Activated CD8-positive, alpha-beta memory T cell treated with anti-CD3 and anti-CD28 coated beads, Interleukin-2, amount 10 ng/mL, durations not matched to agents 7 days and 5 days (primary cell): Measurements from ENCODE around the gene MBNL2. TPM values are rescaled to one million over a fixed set of nuclear protein-coding genes. Genes with fewer than 3 reads are reported as not detected.

Experiments
- ATAC-seq: fragments of 150-1000 bp; cut with Tn5 transposase; one replicate; pipeline ENCODE4 v1.10.0; 2021; ENCODE audit warnings: moderate library complexity
- CTCF ChIA-PET: fragments of 350-600 bp; sonication (Branson Sonifier 250); formaldehyde crosslinking; loops from one replicate; lab custom pipeline; 2021; ENCODE audit warnings: antibody characterized with exemption; lab: Charles Lee
- DNase-seq: peaks from one replicate; pipeline ENCODE4 v3.0.0-alpha.2; 2020
- H3K27ac Mint-ChIP-seq: one replicate; pipeline ENCODE4 v1.8.0; 2021; ENCODE audit warnings: mild to moderate bottlenecking, mixed read lengths
- H3K27me3 Mint-ChIP-seq: one replicate; pipeline ENCODE4 v1.8.0; 2021; ENCODE audit warnings: mixed read lengths
- H3K36me3 Mint-ChIP-seq: one replicate; pipeline ENCODE4 v1.8.0; 2021; ENCODE audit warnings: mild to moderate bottlenecking, mixed read lengths
- H3K4me1 Mint-ChIP-seq: one replicate; pipeline ENCODE4 v1.8.0; 2021; ENCODE audit warnings: mixed read lengths
- H3K4me3 Mint-ChIP-seq: one replicate; pipeline ENCODE4 v1.8.0; 2021; ENCODE audit warnings: mild to moderate bottlenecking, moderate library complexity, mixed read lengths
- H3K9me3 Mint-ChIP-seq: one replicate; pipeline ENCODE4 v1.8.0; 2022; ENCODE audit warnings: low read depth, mixed read lengths
- total RNA-seq, 2 experiments: library from RNA; stranded (reverse); gene quantifications; one replicate each; pipeline ENCODE4 v1.2.3, GENCODE V29; 2021

MBNL2 gene
- total RNA-seq, 2 experiments from 2014 or later: 9.7 to 13.4 TPM

DNA sequence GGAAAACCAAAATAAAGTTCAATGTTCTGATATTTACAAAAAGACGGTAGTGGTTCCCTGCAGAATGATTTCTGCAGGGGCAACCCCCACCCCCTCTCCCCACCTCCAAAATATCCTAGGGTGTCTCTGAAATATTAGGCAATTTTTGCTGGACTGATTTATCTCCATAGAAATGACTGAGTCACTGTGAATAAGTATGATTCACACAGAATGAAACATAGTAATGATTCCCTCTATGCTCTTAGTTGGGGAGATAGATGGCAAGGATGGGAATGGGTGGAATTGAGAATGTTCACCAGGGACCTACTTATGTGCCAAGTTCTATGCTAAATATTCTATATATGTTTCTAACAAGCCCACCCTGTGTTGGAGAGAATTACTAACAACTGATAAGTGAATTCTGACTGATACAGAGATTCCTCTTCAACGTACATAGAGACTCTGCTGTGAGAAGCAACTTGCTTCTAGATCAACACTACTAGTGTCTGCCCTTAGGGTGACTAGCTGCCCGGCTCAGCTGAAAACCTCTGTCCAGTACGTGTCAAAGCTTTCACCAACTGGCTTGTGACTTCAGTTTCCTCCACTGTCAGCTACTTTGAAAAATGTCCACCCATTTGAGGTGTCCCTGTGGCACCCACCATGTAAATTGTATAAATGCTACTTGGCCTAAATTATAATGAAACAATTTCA is 173.5 kb downstream of the MBNL2 start:
- Mint-ChIP-seq H3K27ac (no peak overlapping the region), H3K36me3 (no peaks in the 10 kb centered on the region), H3K27me3 (no peaks in the 10 kb centered on the region), H3K4me3 (no peak overlapping the region), H3K9me3 (no peaks in the 10 kb centered on the region), H3K4me1 (no peaks in the 10 kb centered on the region)
- ATAC-seq (no peak), DNase-seq (no peak)
- CTCF ChIA-PET: no interaction called here

DNA sequence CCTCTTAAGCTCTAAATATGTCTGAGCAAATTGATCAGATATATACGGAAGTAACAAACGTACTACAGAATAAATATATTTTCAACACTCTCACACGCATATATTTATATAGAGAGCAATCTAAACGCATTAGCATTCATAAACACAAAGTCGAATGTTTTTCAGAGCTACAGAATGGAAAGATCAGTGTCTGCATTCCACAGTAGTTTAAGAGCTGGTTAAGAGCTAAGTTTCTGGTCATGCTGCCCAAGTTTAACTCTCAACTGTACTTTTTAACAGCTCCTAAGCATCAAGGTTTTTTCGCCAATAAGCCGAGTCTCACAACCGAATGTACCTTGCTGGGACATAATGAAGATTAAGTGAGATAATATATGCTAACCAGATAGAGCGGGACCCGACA is 175.1 kb downstream of the MBNL2 start:
- ATAC-seq (no peak), DNase-seq (no peak)
- Mint-ChIP-seq H3K27me3 (peaks cover 2% of the 10 kb centered on the region), H3K4me1 (no peaks in the 10 kb centered on the region), H3K4me3 (no peak overlapping the region), H3K9me3 (no peaks in the 10 kb centered on the region), H3K27ac (no peak overlapping the region), H3K36me3 (peaks cover 1% of the 10 kb centered on the region)
- CTCF ChIA-PET: interaction anchor here (1.6 kb wide), 1 partner anchor 38 kb away, joined by 4 read pairs; no protein-coding TSS in a partner anchor

DNA sequence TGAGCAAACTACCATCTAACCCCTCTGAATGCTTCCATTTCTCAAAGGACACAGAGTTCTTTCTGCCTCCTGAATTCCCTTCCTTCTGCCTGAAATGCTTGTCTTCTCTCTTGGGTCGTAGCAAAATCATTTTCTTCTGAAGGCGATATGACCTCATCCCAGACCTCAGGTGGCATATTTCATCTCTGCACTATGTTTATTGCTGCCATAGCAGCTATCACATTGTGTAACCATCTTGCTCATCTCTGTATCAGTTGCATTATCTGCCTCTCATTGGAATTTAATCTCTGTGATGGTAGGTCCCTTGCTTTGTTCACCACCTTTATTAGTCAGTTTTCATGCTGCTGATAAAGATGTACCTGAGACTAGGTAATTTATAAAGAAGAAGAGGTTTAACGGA is 179.3 kb downstream of the MBNL2 start:
- H3K27ac Mint-ChIP-seq: no peak overlapping the region
- no peak overlapping the region for H3K4me3 Mint-ChIP-seq
- H3K4me1 Mint-ChIP-seq: no peaks in the 10 kb centered on the region
- H3K27me3 Mint-ChIP-seq: peaks cover 22% of the 10 kb centered on the region
- CTCF ChIA-PET: no interaction called here
- DNase-seq (no peak), ATAC-seq (no peak)
- H3K9me3 Mint-ChIP-seq: no peaks in the 10 kb centered on the region
- peaks cover 3% of the 10 kb centered on the region for H3K36me3 Mint-ChIP-seq

DNA sequence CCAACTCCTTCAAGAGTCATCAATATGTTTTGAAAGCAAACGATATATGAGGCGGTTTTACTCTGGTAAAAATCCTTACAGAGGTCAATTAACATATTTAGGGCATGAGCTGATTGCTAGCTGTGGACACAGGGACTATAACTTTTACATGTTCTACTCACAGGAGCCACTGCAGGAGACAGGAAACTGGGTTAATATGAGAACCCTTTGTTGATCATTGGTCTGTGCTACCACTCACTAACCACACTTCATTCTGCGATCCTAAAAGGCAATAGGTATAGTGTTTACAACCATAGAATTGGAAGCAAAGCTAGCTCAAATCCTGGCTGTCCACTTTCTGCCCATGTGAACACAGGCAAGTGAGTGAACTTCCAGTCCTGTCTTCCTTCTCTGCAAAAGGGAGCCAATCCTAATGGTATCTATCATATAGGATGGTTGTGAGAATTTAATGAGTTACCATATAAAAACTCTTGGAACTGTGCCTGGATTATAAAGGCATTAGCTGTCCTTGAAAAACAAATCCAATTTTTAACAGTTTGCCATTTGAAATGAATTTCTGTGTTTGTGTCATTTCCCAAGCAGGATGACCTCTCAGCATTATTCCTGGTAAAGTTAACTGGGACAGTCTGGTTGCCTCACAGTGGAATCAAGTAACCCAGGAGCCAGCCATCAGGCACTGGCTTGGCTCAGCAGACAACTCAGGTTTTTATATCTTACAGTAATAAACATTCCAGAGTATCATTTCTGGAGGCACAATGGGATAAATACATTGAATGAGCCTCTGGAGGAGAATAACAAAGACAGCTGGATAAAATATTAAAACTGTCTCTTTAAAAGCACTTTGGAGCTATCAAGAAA is 182.0 kb downstream of the MBNL2 start:
- peaks cover 34% of the 10 kb centered on the region for H3K27me3 Mint-ChIP-seq
- H3K27ac Mint-ChIP-seq: no peak overlapping the region
- no peak for DNase-seq
- ATAC-seq: no peak
- no peaks in the 10 kb centered on the region for H3K4me1 Mint-ChIP-seq
- H3K4me3 Mint-ChIP-seq: no peak overlapping the region
- peaks cover 3% of the 10 kb centered on the region for H3K36me3 Mint-ChIP-seq
- H3K9me3 Mint-ChIP-seq: no peaks in the 10 kb centered on the region
- CTCF ChIA-PET: interaction anchor here (1.4 kb wide), 1 partner anchor 294 kb away, joined by 3 read pairs; no protein-coding TSS in a partner anchor

DNA sequence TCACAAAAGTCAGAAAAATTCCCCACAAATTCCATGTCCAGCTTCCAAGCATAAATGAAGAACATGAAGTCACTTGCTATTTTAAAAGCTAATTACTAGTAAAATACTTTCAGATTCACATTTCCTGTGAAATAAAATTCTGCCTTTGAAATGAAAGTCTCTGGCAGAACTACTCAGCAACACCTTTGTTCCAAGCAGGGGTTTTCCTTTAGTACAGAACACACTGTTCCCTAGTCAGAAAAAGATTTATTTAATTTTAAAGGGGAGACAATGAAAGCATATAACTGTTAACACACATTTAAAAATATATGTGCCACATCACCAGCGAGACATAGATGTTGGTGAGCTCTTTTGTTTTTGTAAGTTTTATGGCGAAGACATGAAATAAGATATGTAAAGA is 185.4 kb downstream of the MBNL2 start:
- Mint-ChIP-seq H3K4me3 (no peak overlapping the region), H3K27me3 (peaks cover 29% of the 10 kb centered on the region), H3K36me3 (no peaks in the 10 kb centered on the region), H3K27ac (no peak overlapping the region), H3K9me3 (no peaks in the 10 kb centered on the region), H3K4me1 (no peaks in the 10 kb centered on the region)
- ATAC-seq: no peak
- CTCF ChIA-PET: no interaction called here
- DNase-seq: no peak

DNA sequence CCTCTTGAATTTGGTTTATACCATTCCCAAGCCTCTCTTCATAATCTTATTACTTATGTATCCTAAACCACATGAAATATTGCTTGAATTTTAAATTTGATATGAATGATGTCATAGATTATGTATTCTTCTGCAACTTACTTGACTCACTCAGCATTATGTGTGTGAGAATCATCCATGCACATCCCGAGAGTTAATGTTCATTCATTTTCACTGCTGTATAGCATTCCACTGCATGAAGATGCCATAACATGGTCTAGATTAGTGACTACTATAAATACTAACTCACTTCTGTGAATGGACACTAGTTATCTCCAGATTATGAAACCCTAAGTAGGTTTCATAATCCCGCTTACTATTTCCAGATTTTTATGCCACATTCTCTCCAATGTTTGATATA is 186.8 kb downstream of the MBNL2 start:
- Mint-ChIP-seq H3K4me1 (no peaks in the 10 kb centered on the region), H3K9me3 (no peaks in the 10 kb centered on the region), H3K27ac (no peak overlapping the region), H3K27me3 (peaks cover 21% of the 10 kb centered on the region), H3K36me3 (no peaks in the 10 kb centered on the region), H3K4me3 (no peak overlapping the region)
- CTCF ChIA-PET: no interaction called here
- no peak for ATAC-seq
- DNase-seq: no peak

DNA sequence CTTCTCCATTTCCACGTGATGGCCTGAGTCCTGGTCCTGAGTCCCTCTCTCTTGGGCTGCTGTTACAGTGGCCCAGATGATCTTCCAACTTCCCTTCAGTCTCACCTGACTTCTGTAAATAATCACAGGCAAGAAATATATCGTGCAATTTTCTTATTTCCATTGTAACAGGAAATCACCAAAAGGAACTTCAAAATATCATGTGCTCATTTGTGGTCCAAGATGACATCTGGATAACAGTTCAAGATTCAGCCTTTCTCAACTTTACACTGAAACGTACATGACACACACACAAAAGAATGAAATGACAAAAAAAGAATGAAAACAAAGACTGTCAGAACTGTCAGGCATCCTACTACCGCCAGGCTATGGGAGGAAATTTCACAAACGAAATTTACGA is 189.9 kb downstream of the MBNL2 start:
- ATAC-seq (no peak), DNase-seq (no peak)
- Mint-ChIP-seq H3K9me3 (no peaks in the 10 kb centered on the region), H3K27me3 (peaks cover 15% of the 10 kb centered on the region), H3K4me3 (no peak overlapping the region), H3K36me3 (no peaks in the 10 kb centered on the region), H3K27ac (no peak overlapping the region), H3K4me1 (no peaks in the 10 kb centered on the region)
- CTCF ChIA-PET: interaction anchor here (0.6 kb wide), 1 partner anchor 76 kb away, joined by 3 read pairs; no protein-coding TSS in a partner anchor

DNA sequence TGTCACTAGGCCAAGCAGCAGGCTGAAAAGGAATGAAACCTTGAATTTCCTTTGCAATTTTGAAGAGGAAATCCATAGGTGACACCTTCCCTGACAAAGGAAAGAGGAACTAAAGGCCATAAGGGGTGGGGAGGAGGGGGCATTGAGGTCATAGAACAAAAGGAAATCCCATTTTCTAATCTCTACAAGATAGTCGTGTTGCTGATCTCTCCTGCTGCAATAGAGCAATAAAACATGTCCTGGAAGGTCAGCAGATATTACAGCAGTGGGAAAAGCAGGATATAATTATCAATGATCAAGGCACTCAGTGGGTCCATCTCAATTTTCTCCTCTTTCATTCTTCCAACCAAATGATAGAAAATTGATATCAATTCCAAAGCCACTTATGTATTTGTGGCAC is 191.6 kb downstream of the MBNL2 start:
- ATAC-seq: no peak
- no peak for DNase-seq
- H3K36me3 Mint-ChIP-seq: no peaks in the 10 kb centered on the region
- no peak overlapping the region for H3K27ac Mint-ChIP-seq
- no peaks in the 10 kb centered on the region for H3K9me3 Mint-ChIP-seq
- CTCF ChIA-PET: no interaction called here
- no peaks in the 10 kb centered on the region for H3K4me1 Mint-ChIP-seq
- peaks cover 10% of the 10 kb centered on the region for H3K27me3 Mint-ChIP-seq
- H3K4me3 Mint-ChIP-seq: no peak overlapping the region

DNA sequence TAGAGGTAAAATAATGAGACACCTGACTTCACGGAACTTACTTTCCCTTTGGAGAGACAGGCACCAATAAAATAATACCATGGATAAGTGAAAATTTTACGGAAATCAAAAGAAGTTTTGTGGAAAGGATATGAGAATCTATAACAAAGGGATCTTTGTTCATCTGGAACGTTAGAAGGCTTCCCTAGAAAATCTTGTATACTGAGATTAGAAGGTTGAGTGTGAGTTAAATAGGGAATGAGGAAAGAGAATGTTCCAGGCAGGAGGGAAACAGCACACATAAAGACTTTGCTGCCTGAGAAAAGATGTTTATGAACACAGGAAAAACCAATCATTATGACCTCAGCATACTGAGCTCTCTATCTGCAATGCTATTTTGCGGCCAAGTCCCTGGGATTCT is 192.3 kb downstream of the MBNL2 start:
- CTCF ChIA-PET: no interaction called here
- no peak overlapping the region for H3K27ac Mint-ChIP-seq

DNA sequence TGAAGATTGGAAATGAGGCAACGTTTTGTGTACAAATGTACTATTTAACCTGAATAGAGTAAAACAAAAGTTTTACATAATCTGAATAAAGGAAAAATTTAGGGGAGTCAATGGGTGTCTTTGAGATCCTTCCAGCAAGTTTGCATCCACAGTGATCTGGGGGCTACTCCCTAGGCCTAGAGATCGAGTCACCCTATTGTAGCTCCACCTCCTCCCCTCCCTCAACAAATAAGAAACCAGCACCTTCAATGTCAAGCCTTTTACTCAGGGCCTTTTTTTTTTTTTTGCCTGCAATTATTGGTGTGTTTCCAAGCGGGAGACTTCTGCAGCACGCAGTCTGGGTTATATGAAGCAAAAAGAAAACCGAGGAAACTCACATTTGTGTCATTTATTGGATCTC is 195.6 kb downstream of the MBNL2 start:
- no peaks in the 10 kb centered on the region for H3K9me3 Mint-ChIP-seq
- H3K27ac Mint-ChIP-seq: no peak overlapping the region
- H3K4me3 Mint-ChIP-seq: no peak overlapping the region
- ATAC-seq: no peak
- H3K36me3 Mint-ChIP-seq: no peaks in the 10 kb centered on the region
- DNase-seq: no peak
- peaks cover 8% of the 10 kb centered on the region for H3K27me3 Mint-ChIP-seq
- CTCF ChIA-PET: no interaction called here
- no peaks in the 10 kb centered on the region for H3K4me1 Mint-ChIP-seq

More for the DNA sequence above, 192.3 kb downstream of the MBNL2 start:
- no peaks in the 10 kb centered on the region for H3K36me3 Mint-ChIP-seq
- no peak for ATAC-seq
- H3K4me1 Mint-ChIP-seq: no peaks in the 10 kb centered on the region
- H3K9me3 Mint-ChIP-seq: no peaks in the 10 kb centered on the region
- H3K4me3 Mint-ChIP-seq: no peak overlapping the region
- no peak for DNase-seq
- peaks cover 7% of the 10 kb centered on the region for H3K27me3 Mint-ChIP-seq

DNA sequence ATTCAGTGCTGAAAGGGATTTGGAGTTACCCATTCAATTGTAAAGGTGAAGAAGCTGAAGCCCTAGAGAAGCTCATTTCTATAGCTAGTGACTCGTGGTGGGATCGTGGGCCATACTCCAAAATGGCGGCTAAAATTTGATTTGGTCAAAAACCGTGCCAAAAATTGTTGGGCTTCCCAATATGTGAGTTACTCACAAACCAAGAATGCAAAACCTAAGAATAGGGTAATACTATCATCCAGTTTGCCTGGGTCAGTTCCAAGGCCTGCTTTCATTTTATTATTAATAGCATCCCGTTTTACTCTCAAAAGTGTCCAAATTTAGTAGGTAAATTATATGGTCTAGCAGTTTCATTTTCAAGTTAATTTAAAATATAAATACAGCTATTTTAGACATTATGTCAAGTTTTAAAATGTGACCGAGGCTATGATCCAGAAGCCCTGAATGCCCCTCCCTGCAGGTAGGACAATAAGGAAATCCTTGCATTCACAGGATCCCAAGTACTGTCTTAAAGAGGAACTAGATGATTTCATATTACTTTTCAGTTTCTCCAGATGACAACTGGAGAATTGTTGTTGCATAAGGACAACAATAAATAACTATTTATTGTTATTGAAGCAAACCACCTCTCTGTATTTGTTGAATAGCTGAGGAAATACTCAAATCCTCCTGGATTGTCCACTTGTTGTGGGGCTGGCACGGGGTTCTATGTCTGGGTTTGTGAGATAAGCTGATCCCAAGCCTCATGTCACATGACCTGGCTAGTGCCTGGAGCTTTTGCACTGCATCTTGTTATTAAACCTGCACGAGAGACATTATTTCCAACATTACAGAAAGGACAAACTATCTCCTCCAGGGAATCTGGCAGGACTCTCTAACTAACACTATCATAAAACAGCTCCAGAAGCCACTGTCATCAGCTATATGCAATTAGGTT is 200.3 kb downstream of the MBNL2 start:
- CTCF ChIA-PET: interaction anchor here (1.3 kb wide), 1 partner anchor 9 kb away, joined by 3 read pairs; no protein-coding TSS in a partner anchor
- H3K27me3 Mint-ChIP-seq: peaks cover 10% of the 10 kb centered on the region

DNA sequence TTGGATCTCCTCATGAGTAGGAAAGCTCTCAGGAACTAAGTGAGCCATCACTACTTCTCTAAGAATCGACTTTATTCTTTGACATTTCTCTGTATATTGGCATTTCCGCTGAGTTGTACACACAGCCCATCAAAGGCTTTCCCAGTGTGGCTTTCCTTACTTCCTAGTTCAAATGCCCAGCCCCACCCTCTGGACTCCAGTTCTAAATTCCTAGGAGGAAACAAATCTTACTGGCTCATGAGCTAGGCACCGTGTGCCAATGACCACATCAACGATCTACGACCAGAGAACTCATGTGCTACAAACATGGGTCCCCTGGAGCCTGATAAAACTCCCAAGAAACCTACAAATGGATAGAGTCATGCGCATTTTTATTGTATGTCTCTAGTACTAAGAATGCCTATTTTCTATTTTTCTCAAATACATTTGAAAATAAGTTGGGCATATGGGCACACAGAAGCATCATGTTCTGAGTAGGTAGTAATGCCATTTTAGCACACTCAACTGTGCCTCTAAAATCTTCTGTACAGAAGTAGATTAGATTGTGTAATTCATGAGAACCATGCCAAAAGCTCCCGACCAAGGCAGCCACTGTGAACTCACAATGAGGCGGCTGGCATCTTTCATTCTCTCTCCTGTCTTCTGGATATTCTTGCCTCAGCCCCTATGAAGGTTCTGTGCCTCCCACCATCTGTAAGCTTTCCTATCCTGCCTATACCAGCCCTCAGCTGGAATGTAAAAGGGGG is 201.3 kb downstream of the MBNL2 start:
- Mint-ChIP-seq H3K4me1 (no peaks in the 10 kb centered on the region), H3K9me3 (no peaks in the 10 kb centered on the region), H3K4me3 (no peak overlapping the region), H3K27me3 (peaks cover 14% of the 10 kb centered on the region), H3K27ac (no peak overlapping the region), H3K36me3 (no peaks in the 10 kb centered on the region)
- DNase-seq: no peak
- CTCF ChIA-PET: no interaction called here
- ATAC-seq: no peak

More for the DNA sequence above, 200.3 kb downstream of the MBNL2 start:
- DNase-seq (no peak), ATAC-seq (no peak)
- no peak overlapping the region for H3K27ac Mint-ChIP-seq
- H3K4me1 Mint-ChIP-seq: no peaks in the 10 kb centered on the region
- no peaks in the 10 kb centered on the region for H3K9me3 Mint-ChIP-seq
- no peak overlapping the region for H3K4me3 Mint-ChIP-seq
- H3K36me3 Mint-ChIP-seq: no peaks in the 10 kb centered on the region
